K562 (cell line): ENCODE results near the gene CTXND1.

Experiments
- ARID3B ChIP-seq: fragments of 250-450 bp; sonication (Bioruptor Pico); IDR thresholded peaks from 2 replicates; pipeline ENCODE4 v1.4.0; 2020; ENCODE audit warnings: borderline replicate concordance
- CREM ChIP-seq: IDR thresholded peaks from 2 replicates; pipeline ENCODE4 v1.6.1; 2014; ENCODE audit warnings: antibody characterized with exemption, low read depth
- FOXA3 ChIP-seq, 2 experiments: fragments of 450-650 bp in 1 of 2; sonication (generic) in 1 of 2; formaldehyde crosslinking; IDR thresholded peaks in 1 of 2; conservative IDR thresholded peaks in 1 of 2; 2 replicates each; pipeline versions ENCODE4 v1.4.0 to v1.8.0; 2020 to 2022; ENCODE audit warnings: mild to moderate bottlenecking in 2 of 2, missing genetic modification reagents in 1 of 2
- HCFC1 ChIP-seq: IDR thresholded peaks from 2 replicates; pipeline ENCODE4 v1.6.1; 2012; ENCODE audit warnings: low read depth, low read length, improper control_type of control experiment
- MAFF ChIP-seq: IDR thresholded peaks from 2 replicates; pipeline ENCODE4 v1.6.1; 2012; ENCODE audit warnings: low read length, improper control_type of control experiment
- NFYB ChIP-seq: IDR thresholded peaks from 2 replicates; pipeline ENCODE4 v1.6.1; 2011; ENCODE audit warnings: mild to moderate bottlenecking, moderate library complexity; ENCODE audit not compliant: insufficient read length; ENCODE audit errors: extremely low read depth
- RAD21 ChIP-seq, 2 experiments: fragments of 250-450 bp in 1 of 2; fragments of 450-650 bp in 1 of 2; sonication (Bioruptor Pico) in 1 of 2; formaldehyde crosslinking in 1 of 2; IDR thresholded peaks in 1 of 2; conservative IDR thresholded peaks in 1 of 2; 2 replicates each; pipeline versions ENCODE4 v1.4.0 to v1.8.0; 2020 to 2022; ENCODE audit warnings: mild to moderate bottlenecking in 2 of 2, moderate library complexity in 1 of 2
- SPI1 ChIP-seq: IDR thresholded peaks from 2 replicates; pipeline ENCODE4 v1.6.1; 2011; ENCODE audit warnings: low read depth, low read length, control low read depth, borderline replicate concordance
- SREBF2 ChIP-seq: sonication (generic); formaldehyde crosslinking; IDR thresholded peaks from 2 replicates; pipeline ENCODE4 v1.4.0; 2020; ENCODE audit warnings: mild to moderate bottlenecking, missing genetic modification reagents
- ZBTB33 ChIP-seq: sonication (generic); formaldehyde crosslinking; IDR thresholded peaks from 2 replicates; pipeline ENCODE4 v1.8.1; 2023; ENCODE audit warnings: mild to moderate bottlenecking, missing genetic modification reagents
- ZBTB8A ChIP-seq: fragments of 450-650 bp; IDR thresholded peaks from 2 replicates; pipeline ENCODE4 v1.6.1; 2018; ENCODE audit warnings: mild to moderate bottlenecking, moderate library complexity; ENCODE audit not compliant: partially characterized antibody
- TF ChIP-seq, protein P1 (sequence below): fragments of 450-650 bp; IDR thresholded peaks from 2 replicates; pipeline ENCODE4 v1.7.1; 2018; ENCODE audit warnings: mild to moderate bottlenecking, low read depth; ENCODE audit not compliant: partially characterized antibody

GRCh38 chr15:80233581-80233980 is 18.4 kb downstream of the CTXND1 start:
- TF ChIP-seq RAD21 (CRISPR knock-in tag; conservative IDR thresholded peaks at IDR 0.05 in 1 of 2, IDR thresholded peaks at IDR 0.05 in 1 of 2), result no peak
- TF ChIP-seq ZBTB8A, result no peak
- no peak for TF ChIP-seq MAFF
- no peak for TF ChIP-seq HCFC1
- TF ChIP-seq CREM, result no peak
- no peak for TF ChIP-seq ARID3B (CRISPR knock-in tag)
- TF ChIP-seq, protein P1, sequence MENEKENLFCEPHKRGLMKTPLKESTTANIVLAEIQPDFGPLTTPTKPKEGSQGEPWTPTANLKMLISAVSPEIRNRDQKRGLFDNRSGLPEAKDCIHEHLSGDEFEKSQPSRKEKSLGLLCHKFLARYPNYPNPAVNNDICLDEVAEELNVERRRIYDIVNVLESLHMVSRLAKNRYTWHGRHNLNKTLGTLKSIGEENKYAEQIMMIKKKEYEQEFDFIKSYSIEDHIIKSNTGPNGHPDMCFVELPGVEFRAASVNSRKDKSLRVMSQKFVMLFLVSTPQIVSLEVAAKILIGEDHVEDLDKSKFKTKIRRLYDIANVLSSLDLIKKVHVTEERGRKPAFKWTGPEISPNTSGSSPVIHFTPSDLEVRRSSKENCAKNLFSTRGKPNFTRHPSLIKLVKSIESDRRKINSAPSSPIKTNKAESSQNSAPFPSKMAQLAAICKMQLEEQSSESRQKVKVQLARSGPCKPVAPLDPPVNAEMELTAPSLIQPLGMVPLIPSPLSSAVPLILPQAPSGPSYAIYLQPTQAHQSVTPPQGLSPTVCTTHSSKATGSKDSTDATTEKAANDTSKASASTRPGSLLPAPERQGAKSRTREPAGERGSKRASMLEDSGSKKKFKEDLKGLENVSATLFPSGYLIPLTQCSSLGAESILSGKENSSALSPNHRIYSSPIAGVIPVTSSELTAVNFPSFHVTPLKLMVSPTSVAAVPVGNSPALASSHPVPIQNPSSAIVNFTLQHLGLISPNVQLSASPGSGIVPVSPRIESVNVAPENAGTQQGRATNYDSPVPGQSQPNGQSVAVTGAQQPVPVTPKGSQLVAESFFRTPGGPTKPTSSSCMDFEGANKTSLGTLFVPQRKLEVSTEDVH, result no peak
- TF ChIP-seq ZBTB33 (CRISPR knock-in tag), result no peak
- TF ChIP-seq SREBF2 (CRISPR knock-in tag), result no peak
- no peak for TF ChIP-seq SPI1
- TF ChIP-seq FOXA3 (CRISPR knock-in tag; conservative IDR thresholded peaks at IDR 0.05 in 1 of 2, IDR thresholded peaks at IDR 0.05 in 1 of 2), result no peak
- TF ChIP-seq NFYB, result no peak
